ENCODE data around the gene U2AF2.

The U2AF2 gene

GRCh38 chr19:55622242-55622969 is 32.4 kb upstream of the U2AF2 start:
- DNase-seq: no peak

- DNase-seq: no peak
These were observed 31.7 kb upstream of the U2AF2 start for GRCh38 chr19:55623130-55623529.

- no peak for DNase-seq
These were observed 31.3 kb upstream of the U2AF2 start for GRCh38 chr19:55623561-55623960.

- peak; percentile 95 for DNase-seq
These were observed 30.5 kb upstream of the U2AF2 start, which contains the start of gene ZNF784 for GRCh38 chr19:55624109-55625003. ZNF784 (minus strand) TSS chr19:55624566; CDS start chr19:55624561, 5 bp downstream.

- no peak for DNase-seq
These were observed 29.9 kb upstream of the U2AF2 start for GRCh38 chr19:55625004-55625326.

- peak; percentile 54 for DNase-seq
These were observed 28.5 kb upstream of the U2AF2 start for GRCh38 chr19:55626350-55626749.

GRCh38 chr19:55632463-55632834 is 22.4 kb upstream of the U2AF2 start:
- peak; percentile 87 for DNase-seq

GRCh38 chr19:55633861-55634260 is 21.0 kb upstream of the U2AF2 start:
- no peak for DNase-seq

- no peak for DNase-seq
These were observed 19.5 kb upstream of the U2AF2 start for GRCh38 chr19:55635334-55635717.

- no peak for DNase-seq
These were observed 18.9 kb upstream of the U2AF2 start for GRCh38 chr19:55635856-55636440.

GRCh38 chr19:55636723-55637122 is 18.1 kb upstream of the U2AF2 start:
- no peak for DNase-seq

- DNase-seq: no peak
These were observed 17.3 kb upstream of the U2AF2 start for GRCh38 chr19:55637534-55637933.

- peak; percentile 62 for DNase-seq
These were observed 15.9 kb upstream of the U2AF2 start for GRCh38 chr19:55638864-55639359.

GRCh38 chr19:55640043-55640576 is 14.7 kb upstream of the U2AF2 start:
- peak; percentile 77 for DNase-seq

- DNase-seq: peak; percentile 38
These were observed 14.0 kb upstream of the U2AF2 start, which contains the start of gene ZNF580 for GRCh38 chr19:55640577-55641425. ZNF580 (plus strand) TSS chr19:55641002; CDS start chr19:55642509, 1,507 bp downstream.

GRCh38 chr19:55641426-55642152 is 13.2 kb upstream of the U2AF2 start:
- DNase-seq: no peak

- DNase-seq: no peak
These were observed 12.5 kb upstream of the U2AF2 start for GRCh38 chr19:55642153-55643002.

GRCh38 chr19:55643003-55643886 is 11.6 kb upstream of the U2AF2 start, which contains the start of gene ZNF581:
ZNF581 (plus strand) TSS chr19:55643649; CDS start chr19:55644572, 923 bp downstream.
- DNase-seq: peak; percentile 72

- DNase-seq: no peak
These were observed 11.0 kb upstream of the U2AF2 start for GRCh38 chr19:55643887-55644176.

All from activated CD4-positive, alpha-beta T cell treated with anti-CD3 and anti-CD28 coated beads, Interleukin-2, amount 50 U/mL, for 1 hour (primary cell).